NCI-H2196 treated with DMSO at 0.1 percent for 48 hours (cell line): Measurements from ENCODE around the gene ITPRID1.
"Not testable (repeated sequence)": the region's sequence is repeated elsewhere in the genome, so short reads cannot be mapped to it uniquely, and the experiment has no call there.

Experiments
- DNase-seq: peaks from one replicate; lab custom pipeline; 2025; ENCODE audit not compliant: unreplicated experiment; lab: John Stamatoyannopoulos, UW

ITPRID1 gene

GRCh38 chr7:31513790-31514189 lies at the start of gene ITPRID1:
Gene ITPRID1, plus strand, starts transcription at chr7:31514090. Its CDS starts 38,935 bp downstream, at chr7:31553025.
- no peak for DNase-seq

- DNase-seq: no peak
These were observed 49.3 kb upstream of the ITPRID1 start for GRCh38 chr7:31464601-31465000.

GRCh38 chr7:31465285-31465684 lies 48.6 kb upstream of the ITPRID1 start:
- no peak for DNase-seq

GRCh38 chr7:31466036-31466435 lies 47.9 kb upstream of the ITPRID1 start:
- DNase-seq: no peak

GRCh38 chr7:31470883-31471282 lies 43.0 kb upstream of the ITPRID1 start:
- DNase-seq: not testable (repeated sequence)

GRCh38 chr7:31475368-31475767 lies 38.5 kb upstream of the ITPRID1 start:
- no peak for DNase-seq

- DNase-seq: no peak
These were observed 37.7 kb upstream of the ITPRID1 start for GRCh38 chr7:31476073-31476745.

GRCh38 chr7:31476941-31477677 lies 36.8 kb upstream of the ITPRID1 start:
- no peak for DNase-seq

GRCh38 chr7:31478018-31478417 lies 35.9 kb upstream of the ITPRID1 start:
- DNase-seq: no peak

GRCh38 chr7:31478721-31479120 lies 35.2 kb upstream of the ITPRID1 start:
- no peak for DNase-seq

GRCh38 chr7:31487071-31487470 lies 26.8 kb upstream of the ITPRID1 start:
- no peak for DNase-seq

GRCh38 chr7:31487476-31487875 lies 26.4 kb upstream of the ITPRID1 start:
- no peak for DNase-seq

- DNase-seq: no peak
These were observed 25.2 kb upstream of the ITPRID1 start for GRCh38 chr7:31488562-31489203.

GRCh38 chr7:31490796-31491314 lies 23.0 kb upstream of the ITPRID1 start:
- no peak for DNase-seq

- DNase-seq: no peak
These were observed 21.8 kb upstream of the ITPRID1 start for GRCh38 chr7:31492086-31492485.

- DNase-seq: no peak
These were observed 20.1 kb upstream of the ITPRID1 start for GRCh38 chr7:31493714-31494181.

GRCh38 chr7:31494421-31494820 lies 19.5 kb upstream of the ITPRID1 start:
- no peak for DNase-seq

- DNase-seq: no peak
These were observed 18.2 kb upstream of the ITPRID1 start for GRCh38 chr7:31495653-31496052.

GRCh38 chr7:31497516-31497915 lies 16.4 kb upstream of the ITPRID1 start:
- no peak for DNase-seq

- no peak for DNase-seq
These were observed 13.2 kb upstream of the ITPRID1 start for GRCh38 chr7:31500656-31501055.

GRCh38 chr7:31508823-31509222 lies 5.1 kb upstream of the ITPRID1 start:
- DNase-seq: no peak

GRCh38 chr7:31512166-31512565 lies 1.7 kb upstream of the ITPRID1 start:
- no peak for DNase-seq
